PC-3 (cell line): ENCODE data around the gene KLHL14. TPM values are rescaled to one million over a fixed set of nuclear protein-coding genes. Genes with fewer than 3 reads are reported as not detected.

ENCODE experiments used
- ATAC-seq: fragments of 200-7000 bp; cut with Tn5 transposase; 2 replicates; pipeline ENCODE4 v1.9.1; 2020; ENCODE audit warnings: mild to moderate bottlenecking, moderate library complexity
- Bru-seq: library from RNA; stranded (reverse); fragments of 400-500 nt; gene quantifications from one replicate; lab custom pipeline; 2021; lab: Mats Ljungman, UMichigan
- BruChase-seq, 2 experiments: library from RNA; stranded (reverse); fragments of 400-500 nt; gene quantifications; one replicate each; lab custom pipeline; 2021; lab: Mats Ljungman, UMichigan
- BruUV-seq: library from RNA; stranded (reverse); fragments of 400-500 nt; replicated peaks from 2 replicates; lab custom pipeline; 2021; lab: Mats Ljungman, UMichigan
- CTCF ChIA-PET: fragments of 300-600 bp; sonication (Branson Sonifier 250); formaldehyde crosslinking; loops from one replicate; lab custom pipeline; 2022; ENCODE audit warnings: antibody characterized with exemption; lab: Charles Lee
- POLR2A ChIA-PET: fragments of 300-600 bp; sonication (Branson Sonifier 250); formaldehyde crosslinking; loops from one replicate; lab custom pipeline; 2022; ENCODE audit warnings: antibody characterized with exemption; ENCODE audit not compliant: unreplicated experiment; lab: Charles Lee
- DNase-seq: peaks from one replicate; pipeline ENCODE4 v3.0.0-alpha.2; 2015
- H2AFZ ChIP-seq: fragments of 300-600 bp; sonication (generic); 2 replicates; pipeline ENCODE4 v1.6.0; 2016; ENCODE audit warnings: antibody characterized with exemption, low read length
- H3F3A ChIP-seq: fragments of 300-600 bp; sonication (generic); one replicate; pipeline ENCODE4 v1.6.0; 2017; ENCODE audit warnings: antibody characterized with exemption, low read length, control low read depth, mild to moderate bottlenecking; ENCODE audit not compliant: unreplicated experiment
- H3K27ac ChIP-seq: fragments of 300-600 bp; sonication (generic); 2 replicates; pipeline ENCODE4 v1.5.1; 2016; ENCODE audit warnings: mild to moderate bottlenecking, low read length
- H3K27me3 ChIP-seq: fragments of 300-600 bp; sonication (generic); 2 replicates; pipeline ENCODE4 v1.6.1; 2016; ENCODE audit warnings: low read length, mixed read lengths
- H3K36me3 ChIP-seq: fragments of 300-600 bp; sonication (generic); 2 replicates; pipeline ENCODE4 v1.6.1; 2016; ENCODE audit warnings: low read depth, mixed run types, low read length, mixed read lengths
- H3K4me1 ChIP-seq: fragments of 300-600 bp; sonication (generic); 2 replicates; pipeline ENCODE4 v1.5.1; 2016; ENCODE audit warnings: low read length; ENCODE audit not compliant: insufficient read depth
- H3K4me2 ChIP-seq: fragments of 300-600 bp; sonication (generic); 2 replicates; pipeline ENCODE4 v1.6.0; 2016; ENCODE audit warnings: low read length
- H3K4me3 ChIP-seq: fragments of 300-600 bp; sonication (generic); 2 replicates; pipeline ENCODE4 v1.5.1; 2016; ENCODE audit warnings: mild to moderate bottlenecking, low read length, mixed read lengths
- H3K79me2 ChIP-seq: fragments of 300-600 bp; sonication (generic); 2 replicates; pipeline ENCODE4 v1.6.1; 2017; ENCODE audit warnings: low read length, mixed read lengths
- H3K9ac ChIP-seq: fragments of 300-600 bp; sonication (generic); 2 replicates; pipeline ENCODE4 v1.6.0; 2016; ENCODE audit warnings: mild to moderate bottlenecking, low read length
- H3K9me2 ChIP-seq: fragments of 300-600 bp; sonication (generic); replicated peaks from 2 replicates; pipeline ENCODE4 v1.6.1; 2016; ENCODE audit warnings: mixed run types, low read length, mixed read lengths
- H3K9me3 ChIP-seq: fragments of 300-600 bp; sonication (generic); 2 replicates; pipeline ENCODE4 v1.6.1; 2016; ENCODE audit warnings: low read length, mixed read lengths
- H4K20me1 ChIP-seq: fragments of 300-600 bp; sonication (generic); 2 replicates; pipeline ENCODE4 v1.6.1; 2016; ENCODE audit warnings: low read length, mixed read lengths
- CTCF ChIP-seq: fragments of 300-600 bp; sonication (generic); conservative IDR thresholded peaks from 2 replicates; pipeline ENCODE4 v1.5.1; 2017; ENCODE audit warnings: antibody characterized with exemption, low read depth, mild to moderate bottlenecking, low read length
- EZH2 ChIP-seq: fragments of 300-600 bp; sonication (generic); IDR thresholded peaks from one replicate; pipeline ENCODE4 v1.6.1; 2017; ENCODE audit warnings: antibody characterized with exemption, mild to moderate bottlenecking, low read length; ENCODE audit not compliant: unreplicated experiment
- EZH2phosphoT487 ChIP-seq: fragments of 300-600 bp; sonication (generic); IDR thresholded peaks from 2 replicates; pipeline ENCODE4 v1.6.1; 2018; ENCODE audit warnings: mild to moderate bottlenecking, antibody characterized with exemption, low read length, borderline replicate concordance
- intact Hi-C: fragments of 100-400 bp; cut with micrococcal nuclease; formaldehyde crosslinking; loops from 2 replicates; pipeline ENCODE4 v1.9.0; 2023
- long read RNA-seq: library from polyadenylated mRNA; unstranded; transcript quantifications from one replicate; pipeline ENCODE4 v2.0.0, GENCODE V29; 2021; ENCODE audit not compliant: unreplicated experiment
- total RNA-seq: library from RNA; depleted of rRNA; stranded (reverse); fragments of >200 nt; gene quantifications from 2 replicates; pipeline ENCODE4 v1.2.3, GENCODE V29; 2014; rRNA removed

The KLHL14 gene
- total RNA-seq (not detected in 2 replicates), Bru-seq, nascent RNA (not detected), BruChase-seq, experiment 1, labeled RNA remaining after a 6-hour chase (not detected), BruChase-seq, experiment 2, labeled RNA remaining after a 2-hour chase (not detected)
- long read RNA-seq: 0 reads

- BruUV-seq: no TSS peak
- no peak within 1 kb of the TSS for H2AFZ ChIP-seq
- H3K79me2 ChIP-seq: no peaks in the 10 kb centered on the region
- no peaks in the 10 kb centered on the region for H3K4me1 ChIP-seq
- DNase-seq: no peak
- H3K36me3 ChIP-seq: no peaks in the 10 kb centered on the region
- H4K20me1 ChIP-seq: no peaks in the 10 kb centered on the region
- H3K9me2 ChIP-seq: no peaks in the 10 kb centered on the region
- no peak within 1 kb of the TSS for H3K4me3 ChIP-seq
- intact Hi-C loops: no loop called here
- ATAC-seq: no peak
- H3K27me3 ChIP-seq: peaks cover 8% of the 10 kb centered on the region; the same call in 1 of the 2 replicates
- CTCF ChIA-PET: no interaction called here
- no peak within 1 kb of the TSS for H3K4me2 ChIP-seq
- no peaks in the 10 kb centered on the region for H3K9me3 ChIP-seq
- H3F3A ChIP-seq: no peaks in the 10 kb centered on the region
- no peak within 1 kb of the TSS for H3K9ac ChIP-seq
- no peak within 1 kb of the TSS for H3K27ac ChIP-seq
- POLR2A ChIA-PET: no interaction called here
- TF ChIP-seq EZH2phosphoT487 (no peak), EZH2 (no peak), CTCF (no peak)
Measured at GRCh38 chr18:32772581-32773381, at the start of gene KLHL14. KLHL14 (minus strand) TSS chr18:32773023; CDS start chr18:32770591, 2,432 bp downstream.

- no peaks in the 10 kb centered on the region for H3K36me3 ChIP-seq
- no peak for ATAC-seq
- intact Hi-C loops: no loop called here
- ChIA-PET POLR2A (no interaction called here), CTCF (no interaction called here)
- no peaks in the 10 kb centered on the region for H3K9me2 ChIP-seq
- no peaks in the 10 kb centered on the region for H3K79me2 ChIP-seq
- H3F3A ChIP-seq: no peaks in the 10 kb centered on the region
- H3K9ac ChIP-seq: no peak overlapping the region
- H3K4me3 ChIP-seq: no peak overlapping the region
- no peaks in the 10 kb centered on the region for H3K4me1 ChIP-seq
- H2AFZ ChIP-seq: no peak overlapping the region
- H3K4me2 ChIP-seq: no peak overlapping the region
- DNase-seq: no peak
- TF ChIP-seq EZH2: no peak
- no peak for TF ChIP-seq EZH2phosphoT487
- TF ChIP-seq CTCF: no peak
- no peaks in the 10 kb centered on the region for H3K27me3 ChIP-seq
- H3K27ac ChIP-seq: no peak overlapping the region
- no TSS peak for BruUV-seq
- H3K9me3 ChIP-seq: no peaks in the 10 kb centered on the region
- no peaks in the 10 kb centered on the region for H4K20me1 ChIP-seq
Measured at GRCh38 chr18:32822197-32822596, 49.4 kb upstream of the KLHL14 start.

- ChIA-PET POLR2A (no interaction called here), CTCF (no interaction called here)
- no peaks in the 10 kb centered on the region for H3K36me3 ChIP-seq
- intact Hi-C loops: no loop called here
- H3K4me1 ChIP-seq: no peaks in the 10 kb centered on the region
- no peaks in the 10 kb centered on the region for H3K9me2 ChIP-seq
- H3K27ac ChIP-seq: no peak overlapping the region
- H3K4me2 ChIP-seq: no peak overlapping the region
- H3K4me3 ChIP-seq: no peak overlapping the region
- DNase-seq: no peak
- H3K27me3 ChIP-seq: no peaks in the 10 kb centered on the region
- TF ChIP-seq EZH2: no peak
- no peak for TF ChIP-seq CTCF
- TF ChIP-seq EZH2phosphoT487: no peak
- no TSS peak for BruUV-seq
- ATAC-seq: no peak
- no peak overlapping the region for H2AFZ ChIP-seq
- no peaks in the 10 kb centered on the region for H3F3A ChIP-seq
- no peaks in the 10 kb centered on the region for H3K79me2 ChIP-seq
- H3K9me3 ChIP-seq: no peaks in the 10 kb centered on the region
- no peaks in the 10 kb centered on the region for H4K20me1 ChIP-seq
- no peak overlapping the region for H3K9ac ChIP-seq
Measured at GRCh38 chr18:32815881-32816280, 43.1 kb upstream of the KLHL14 start.
